ENCODE data around the gene KCNMA1.

Gene KCNMA1

GRCh38 chr10:77474939-77475338, 162.7 kb downstream of the KCNMA1 start:
- no peak for DNase-seq

DNA sequence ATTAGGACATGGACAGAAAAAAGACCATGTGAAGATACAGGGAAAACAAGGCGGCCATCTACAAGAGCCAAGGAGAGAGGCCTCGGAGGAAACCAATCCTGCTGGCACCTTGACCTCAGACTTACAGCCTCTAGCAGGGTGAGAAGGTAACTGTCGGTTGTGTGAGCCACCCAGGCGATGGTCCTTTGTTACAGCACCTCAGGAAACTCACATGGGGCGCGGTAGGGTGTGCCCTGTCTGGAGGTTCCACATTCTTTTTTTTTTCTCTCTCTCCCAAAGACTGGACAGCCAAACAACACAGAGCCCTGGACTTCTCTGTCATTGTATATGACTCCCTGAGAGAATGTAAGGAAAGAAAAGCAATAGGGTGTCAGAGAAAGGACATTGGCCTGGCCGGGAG, 163.2 kb downstream of the KCNMA1 start:
- DNase-seq: no peak

DNA sequence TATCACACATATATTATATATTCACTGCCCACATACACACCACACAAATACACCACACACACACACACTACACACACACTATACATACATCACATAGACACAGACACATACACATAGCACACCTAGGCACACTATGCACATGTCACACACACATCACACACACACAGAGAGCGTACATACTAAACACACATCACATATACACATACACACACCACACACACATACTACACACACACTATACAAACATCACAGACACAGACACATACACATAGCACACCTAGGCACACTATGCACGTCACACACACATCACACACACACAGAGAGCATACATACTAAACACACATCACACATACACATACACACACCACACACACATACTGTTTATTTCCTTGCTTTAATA, 165.5 kb downstream of the KCNMA1 start:
- no peak for DNase-seq

GRCh38 chr10:77471069-77471536, 166.5 kb downstream of the KCNMA1 start:
- no peak for DNase-seq

DNA sequence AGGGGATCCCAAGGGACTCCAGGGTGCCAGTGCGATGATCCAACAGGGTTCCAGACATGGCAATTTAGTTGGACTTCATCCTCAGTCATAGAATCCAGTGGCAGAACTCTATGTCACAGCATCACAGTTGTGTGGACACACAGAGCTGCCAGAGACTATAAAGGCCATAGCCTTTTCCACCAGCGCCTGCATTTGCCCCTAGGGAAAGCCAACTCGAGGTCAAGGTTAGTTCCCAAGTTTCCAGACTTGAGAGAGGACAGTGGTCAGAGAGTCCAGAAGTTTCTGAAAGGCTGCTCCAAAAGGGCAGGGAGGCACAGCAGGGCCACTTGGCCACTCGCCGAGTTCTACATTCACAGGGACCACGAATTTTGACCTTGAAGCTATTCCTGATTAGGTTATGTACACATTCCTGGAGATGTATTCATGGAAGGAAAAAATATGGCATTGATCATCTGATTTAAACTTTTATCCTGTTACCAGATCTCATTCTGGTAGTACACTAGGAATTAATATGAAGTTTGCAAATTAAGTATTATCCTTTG, 170.1 kb downstream of the KCNMA1 start:
- no peak for DNase-seq

DNA sequence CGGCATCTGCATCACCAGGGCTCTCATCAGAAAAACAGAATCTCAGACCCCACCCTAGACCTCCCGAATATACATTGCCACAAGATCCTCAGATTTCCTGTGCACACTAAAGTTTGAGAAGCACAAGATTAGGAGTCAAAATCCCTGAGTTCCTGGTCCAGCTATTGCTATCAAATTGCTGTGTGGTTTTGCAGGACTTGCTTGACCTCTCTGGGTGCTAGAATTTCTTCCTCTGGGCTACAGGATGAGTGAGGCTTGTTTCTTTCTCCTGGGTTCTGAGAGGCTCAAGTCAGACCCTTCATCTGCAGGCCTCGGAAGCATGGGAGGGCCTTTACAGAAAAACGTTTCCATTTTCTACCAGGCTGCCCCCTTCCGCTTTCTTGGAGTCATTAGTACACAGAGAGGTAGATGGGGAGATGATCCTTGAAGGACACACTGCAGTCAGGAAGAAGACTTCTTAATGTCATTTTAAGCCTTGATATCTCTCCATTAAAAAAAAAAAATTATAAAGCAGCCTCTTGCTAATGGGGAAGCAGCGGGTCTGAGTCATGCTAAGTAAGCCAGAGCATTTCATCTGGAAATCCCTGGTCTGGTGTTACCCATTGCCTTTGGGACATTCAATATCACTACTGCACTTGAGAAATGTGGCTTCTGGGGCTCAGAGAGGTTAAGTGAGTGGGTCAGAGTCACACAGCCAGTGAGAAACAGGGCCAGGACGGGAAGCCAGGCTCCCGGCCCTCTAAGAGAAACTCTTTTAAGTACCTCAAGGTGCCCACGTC, 173.5 kb downstream of the KCNMA1 start:
- DNase-seq: no peak

DNA sequence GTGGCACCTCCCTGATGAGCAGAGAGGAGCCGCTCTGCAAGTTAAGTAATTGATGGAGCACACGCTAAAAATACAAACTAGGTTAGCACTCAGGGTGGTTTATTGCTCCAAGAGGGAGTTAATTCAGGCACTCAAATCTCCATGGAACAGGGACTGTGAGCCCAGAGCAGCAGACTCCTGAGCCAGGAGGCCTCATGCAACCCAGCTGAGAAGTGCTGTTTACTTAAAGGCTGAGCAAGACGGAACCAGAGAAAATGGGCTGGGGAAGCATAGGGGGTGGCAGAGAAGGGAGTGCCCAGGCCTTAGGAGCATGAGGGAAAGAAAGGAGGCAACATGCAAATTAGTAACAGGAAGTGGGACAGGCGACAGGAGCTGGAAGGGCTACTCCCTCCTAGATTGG, 174.1 kb downstream of the KCNMA1 start:
- no peak for DNase-seq

DNA sequence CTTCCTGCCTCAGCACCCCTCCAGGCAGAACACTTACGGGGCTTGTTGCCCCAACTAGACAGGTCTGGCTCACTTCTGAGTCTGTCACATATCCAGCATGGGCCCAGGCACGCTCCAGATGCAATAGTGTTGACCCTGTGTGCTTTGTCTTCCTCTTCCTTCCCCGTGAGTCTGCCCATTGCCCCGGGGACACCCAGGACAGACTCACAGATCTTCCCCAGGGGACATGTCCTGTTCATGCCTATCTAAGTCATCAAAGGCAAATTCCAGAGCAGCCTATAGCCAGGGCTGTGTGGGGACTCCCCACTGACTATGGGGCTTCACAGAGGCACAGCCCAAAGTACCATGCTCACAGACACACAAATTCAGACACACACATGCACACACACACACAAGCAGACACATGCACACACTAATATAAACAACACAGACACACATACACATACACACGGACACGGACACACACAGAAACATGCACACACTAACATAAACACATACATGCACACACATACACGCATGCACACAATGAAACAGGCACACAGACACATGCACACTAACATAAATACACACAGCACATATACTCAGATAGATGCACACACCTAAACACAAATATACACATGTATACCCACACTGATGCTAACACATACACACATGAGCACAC, 175.8 kb downstream of the KCNMA1 start:
- no peak for DNase-seq

GRCh38 chr10:77459905-77460304, 177.7 kb downstream of the KCNMA1 start:
- DNase-seq: no peak

- DNase-seq: no peak
Measured at GRCh38 chr10:77458986-77459590, 178.5 kb downstream of the KCNMA1 start.

DNA sequence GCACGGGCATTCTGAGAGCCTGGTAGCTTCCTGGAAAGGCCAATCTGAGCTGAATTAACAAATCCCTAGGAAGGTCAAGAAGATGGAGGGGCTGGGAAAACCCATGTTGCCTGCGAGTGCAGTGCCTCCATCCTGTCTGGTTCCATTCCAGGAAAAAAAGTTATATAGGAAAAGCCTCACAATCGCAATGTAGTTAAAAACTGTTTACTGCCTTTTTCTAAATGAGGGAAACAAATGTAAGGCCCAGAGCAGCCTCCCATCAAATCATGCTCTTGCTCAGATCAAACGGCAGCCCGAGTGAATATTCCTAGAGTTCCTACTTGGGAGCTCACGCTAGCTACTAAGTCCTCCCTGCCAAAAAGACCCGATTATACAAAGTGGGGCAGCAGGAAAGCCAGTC, 179.9 kb downstream of the KCNMA1 start:
- DNase-seq: no peak

- DNase-seq: no peak
Measured at GRCh38 chr10:77457266-77457665, 180.3 kb downstream of the KCNMA1 start.

- DNase-seq: no peak
Measured at GRCh38 chr10:77456414-77456813, 181.2 kb downstream of the KCNMA1 start.

DNA sequence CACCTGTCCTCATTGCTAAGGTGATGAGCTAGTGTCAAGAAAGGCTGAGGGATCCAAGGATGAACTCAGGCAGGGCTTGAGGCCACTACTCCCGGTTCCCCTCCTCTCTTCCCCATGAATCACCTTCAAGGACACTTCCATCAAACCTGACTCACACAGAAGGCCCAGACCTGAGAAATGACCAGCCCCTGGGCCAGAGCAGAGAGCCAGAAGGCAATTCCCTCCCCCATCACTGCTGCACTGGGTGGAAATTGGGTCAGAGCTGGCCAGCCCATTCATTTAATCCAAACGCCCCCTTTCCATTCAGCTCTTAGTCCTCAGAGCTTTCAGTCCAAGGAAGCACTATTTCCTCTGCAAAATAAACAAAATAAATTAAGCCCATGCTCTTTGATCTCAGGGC, 182.0 kb downstream of the KCNMA1 start:
- no peak for DNase-seq

DNA sequence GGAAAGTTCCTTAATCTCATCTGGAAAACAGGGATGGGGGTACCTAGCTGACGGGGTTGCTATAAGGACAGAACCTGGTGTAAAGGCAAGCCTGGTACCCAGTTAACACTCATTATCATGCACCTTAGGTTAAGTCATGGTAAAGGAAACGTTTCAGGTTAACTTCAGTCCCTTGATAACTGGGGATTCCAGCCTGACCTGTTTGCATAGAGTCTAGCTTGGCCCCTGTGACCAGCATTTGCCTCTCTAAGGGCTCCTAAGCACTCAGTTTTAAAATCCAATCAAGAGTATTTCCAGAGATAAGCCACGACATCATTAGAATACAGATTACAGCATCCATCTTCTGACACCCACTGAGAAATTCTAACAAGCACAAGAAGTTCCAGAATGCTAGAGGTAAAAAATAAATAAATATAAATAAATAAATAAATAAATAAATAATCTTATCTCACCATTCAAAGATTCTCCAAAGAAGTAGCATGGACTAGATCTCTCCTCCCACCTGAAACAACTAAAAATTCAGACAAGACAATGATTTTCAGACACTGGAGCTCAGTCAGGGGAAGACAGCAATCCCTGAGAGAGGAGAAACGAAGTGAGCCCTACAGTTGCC, 184.6 kb downstream of the KCNMA1 start:
- DNase-seq: no peak

DNA sequence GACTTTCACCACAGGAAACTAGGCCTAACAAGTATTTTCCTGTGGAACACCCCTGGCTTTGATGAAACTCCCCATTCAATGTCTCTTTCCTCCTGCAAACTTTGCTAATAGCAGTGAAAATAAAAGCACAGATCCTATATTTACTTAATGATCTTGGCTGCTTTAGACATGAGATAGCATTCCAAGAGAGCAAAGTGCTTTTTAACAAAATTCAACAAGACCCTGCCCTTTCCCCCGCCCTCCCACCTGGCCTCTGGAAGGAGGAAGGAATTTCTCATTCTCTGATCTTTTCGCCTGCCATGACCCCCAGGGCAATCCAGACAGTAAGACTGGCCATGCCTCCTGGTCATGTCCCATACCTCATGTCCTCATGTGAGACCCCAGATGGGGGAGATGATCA, 185.7 kb downstream of the KCNMA1 start:
- no peak for DNase-seq

DNA sequence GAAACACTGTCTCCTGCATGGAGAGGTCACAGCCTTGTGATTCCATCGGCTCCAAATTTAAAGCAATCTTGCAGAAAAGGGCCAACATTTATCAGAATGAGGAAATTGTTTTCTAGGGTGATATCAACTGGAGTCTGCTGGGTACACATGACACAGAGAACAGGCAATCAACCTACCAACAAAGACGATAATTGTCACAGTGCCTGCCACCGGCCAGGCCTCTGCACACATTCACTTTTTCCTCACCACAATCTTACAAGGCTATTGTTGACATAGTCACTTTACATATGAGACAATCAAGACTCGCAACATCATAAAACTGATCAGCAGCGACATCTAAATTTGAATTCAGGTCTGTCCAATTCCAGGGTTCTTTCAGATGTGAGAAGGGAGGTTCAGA, 189.4 kb downstream of the KCNMA1 start:
- no peak for DNase-seq

DNA sequence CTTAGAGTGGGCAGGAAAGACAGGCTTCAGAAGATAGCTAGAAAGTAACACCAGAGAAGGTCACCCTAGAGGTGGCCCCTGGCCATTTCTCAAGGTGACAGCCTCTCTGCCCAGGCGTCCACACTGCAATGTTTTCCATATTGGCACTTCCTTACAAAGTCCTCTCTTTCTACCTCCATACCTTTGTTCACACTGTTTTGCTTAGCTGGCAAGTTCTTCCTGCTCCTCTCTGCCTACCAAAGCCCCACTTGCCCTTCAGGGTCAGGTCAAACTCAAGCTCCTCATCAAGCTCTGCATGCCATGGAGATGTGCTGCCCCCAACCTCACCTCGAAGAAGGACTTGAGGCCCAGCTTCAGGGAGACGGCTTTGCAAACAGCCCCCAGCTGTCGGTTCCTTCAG, 190.9 kb downstream of the KCNMA1 start:
- no peak for DNase-seq

GRCh38 chr10:77445547-77445946, 192.1 kb downstream of the KCNMA1 start:
- DNase-seq: no peak

DNA sequence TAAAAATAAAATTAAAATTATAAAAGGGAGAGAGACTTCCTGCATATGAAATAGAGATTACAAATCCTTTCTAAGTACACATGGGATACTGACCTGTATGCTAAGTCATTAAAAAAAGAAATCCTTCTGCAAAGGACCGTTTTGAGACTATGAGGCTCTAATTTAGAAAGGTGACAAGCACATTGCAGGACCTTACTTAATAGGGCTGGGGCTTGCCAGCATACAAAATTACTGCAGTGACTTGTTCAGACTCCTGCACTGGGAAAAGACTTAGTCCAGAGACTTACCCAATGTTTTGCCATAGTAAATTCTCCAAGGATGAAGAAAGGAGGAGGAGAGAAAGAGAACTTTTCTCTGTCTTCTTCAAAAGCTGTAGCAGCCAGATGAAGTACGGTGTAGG, 193.6 kb downstream of the KCNMA1 start:
- no peak for DNase-seq

- no peak for DNase-seq
Measured at GRCh38 chr10:77442699-77443189, 194.9 kb downstream of the KCNMA1 start.

DNA sequence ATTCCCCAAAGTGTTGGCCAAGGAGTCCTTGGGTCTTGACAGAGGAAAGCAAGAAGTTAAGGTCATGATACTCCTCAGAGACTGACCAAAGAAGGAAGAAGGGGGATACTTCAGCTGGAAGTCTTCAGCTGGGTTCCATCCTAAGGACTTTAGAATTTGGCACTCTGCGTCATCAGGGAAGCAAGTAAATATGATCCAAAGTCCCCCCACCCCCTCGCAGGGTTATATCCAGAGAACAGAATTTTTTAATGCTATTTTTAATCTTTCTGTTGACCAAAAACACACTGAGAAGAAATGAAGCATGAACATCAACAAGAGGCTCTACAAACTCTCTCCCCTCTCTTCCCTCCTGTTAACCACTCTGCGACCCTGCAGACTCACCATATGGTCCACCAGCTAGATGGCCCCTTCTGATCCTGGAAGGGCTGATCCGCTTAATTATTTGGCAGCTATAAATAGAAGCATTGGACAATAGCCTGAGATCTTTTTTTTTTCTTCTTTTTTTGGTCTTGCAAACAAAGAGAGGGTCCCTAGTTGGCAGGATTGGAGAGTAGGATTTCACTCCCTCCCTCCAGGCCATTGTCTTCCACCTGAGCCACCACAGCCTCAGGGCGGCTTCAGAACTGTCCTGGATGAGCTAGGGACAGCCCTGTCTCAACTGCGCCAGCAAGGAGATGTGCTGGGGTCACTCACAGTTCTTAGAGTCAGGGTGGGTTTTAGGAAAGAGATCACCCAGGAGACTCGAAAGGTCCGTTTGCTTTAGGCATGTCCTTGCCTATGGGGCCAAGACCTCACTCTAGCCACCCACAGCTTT, 196.0 kb downstream of the KCNMA1 start:
- no peak for DNase-seq
